ENCODE data around the gene RING1.
"Not testable (repeated sequence)": the region's sequence is repeated elsewhere in the genome, so short reads cannot be mapped to it uniquely, and the experiment has no call there.

The RING1 gene

DNA sequence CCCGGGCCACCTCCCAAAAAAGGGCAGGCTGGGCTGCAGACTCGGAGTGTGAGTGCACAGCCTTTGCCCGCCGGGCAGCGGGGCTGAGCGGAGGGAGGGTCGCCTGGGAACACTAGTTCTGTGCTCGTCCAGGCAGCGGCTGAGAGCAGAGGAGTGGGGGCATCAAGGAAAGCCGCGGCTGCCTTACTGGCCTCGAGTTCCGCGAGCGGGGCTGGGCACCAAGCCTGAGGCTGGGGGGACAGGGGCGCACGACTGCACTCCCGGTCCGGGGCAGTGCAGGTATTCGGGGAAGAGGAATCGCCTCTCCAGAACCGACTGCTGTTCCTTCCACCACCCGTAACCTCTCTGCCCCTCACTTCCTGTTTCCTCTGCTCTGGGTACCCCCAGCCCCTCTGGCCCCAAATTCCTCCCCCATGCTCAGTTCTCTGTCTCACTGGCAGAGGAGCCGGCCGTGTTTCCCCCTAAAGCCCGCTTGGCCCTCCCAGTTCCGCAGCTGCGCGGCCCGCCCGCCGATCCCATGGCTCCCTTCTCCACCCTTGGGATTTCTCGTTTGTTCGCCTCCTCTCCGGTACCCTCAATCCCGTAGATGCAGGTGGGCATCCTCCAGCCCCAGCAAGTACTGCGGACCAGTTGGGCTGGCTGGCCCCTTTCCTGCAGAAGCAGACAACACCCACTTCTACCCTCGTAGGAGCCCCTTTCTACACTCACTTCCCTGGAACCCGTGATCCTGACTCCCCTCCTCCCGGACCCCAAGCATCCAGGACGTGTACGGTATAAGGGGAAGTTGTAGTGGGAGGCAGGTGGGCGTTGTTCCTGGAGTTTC is 5.1 kb downstream of the RING1 start:
- H3K4me3 ChIP-seq: peak overlapping the region; percentile 65
- H3K4me2 ChIP-seq: peak overlapping the region; percentile 87
- peak overlapping the region; percentile 65 for H3K9ac ChIP-seq

GRCh38 chr6:33213989-33214335 is 5.7 kb downstream of the RING1 start:
- H3K27me3 ChIP-seq: peaks cover 43% of the 10 kb centered on the region
- no peak overlapping the region for H3K27ac ChIP-seq
- no peak for TF ChIP-seq Cebpa-rat (IDR thresholded peaks at IDR 0.05)
- H4K20me1 ChIP-seq: peaks cover 5% of the 10 kb centered on the region; the same call in 1 of the 2 replicates
- H3K9me3 ChIP-seq: no peaks in the 10 kb centered on the region
- H3K9ac ChIP-seq: peak overlapping the region; percentile 65; the same call in 1 of the 2 replicates
- H3K4me3 ChIP-seq: peak overlapping the region; percentile 65
- H3K36me3 ChIP-seq: peaks cover 28% of the 10 kb centered on the region; the same call in 1 of the 2 replicates
- peaks cover 31% of the 10 kb centered on the region for H3K4me1 ChIP-seq
- peak overlapping the region; percentile 87 for H3K4me2 ChIP-seq

More for the DNA sequence above, 5.1 kb downstream of the RING1 start:
- H3K27ac ChIP-seq: peak overlapping the region; percentile 12; the same call in 1 of the 2 replicates
- no peak for TF ChIP-seq Cebpa-rat (IDR thresholded peaks at IDR 0.05)
- H4K20me1 ChIP-seq: peaks cover 7% of the 10 kb centered on the region; the same call in 1 of the 2 replicates
- H3K9me3 ChIP-seq: no peaks in the 10 kb centered on the region
- peaks cover 43% of the 10 kb centered on the region for H3K27me3 ChIP-seq
- peaks cover 34% of the 10 kb centered on the region for H3K4me1 ChIP-seq
- peaks cover 28% of the 10 kb centered on the region; the same call in 1 of the 2 replicates for H3K36me3 ChIP-seq

GRCh38 chr6:33215271-33216116 is 7.2 kb downstream of the RING1 start:
- peaks cover 16% of the 10 kb centered on the region; the same call in 1 of the 2 replicates for H3K36me3 ChIP-seq
- H3K9me3 ChIP-seq: no peaks in the 10 kb centered on the region
- H4K20me1 ChIP-seq: no peaks in the 10 kb centered on the region
- H3K9ac ChIP-seq: no peak overlapping the region
- H3K27me3 ChIP-seq: peaks cover 43% of the 10 kb centered on the region
- no peak overlapping the region for H3K4me3 ChIP-seq
- no peak for TF ChIP-seq Cebpa-rat (IDR thresholded peaks at IDR 0.05)
- H3K4me1 ChIP-seq: peaks cover 23% of the 10 kb centered on the region
- H3K27ac ChIP-seq: no peak overlapping the region
- no peak overlapping the region for H3K4me2 ChIP-seq

- Histone ChIP-seq H3K9me3 (no peaks in the 10 kb centered on the region), H3K4me3 (no peak overlapping the region), H3K36me3 (peaks cover 13% of the 10 kb centered on the region; the same call in 1 of the 2 replicates), H3K4me2 (no peak overlapping the region), H3K27ac (no peak overlapping the region), H3K9ac (no peak overlapping the region), H3K4me1 (peaks cover 23% of the 10 kb centered on the region), H3K27me3 (peaks cover 43% of the 10 kb centered on the region), H4K20me1 (no peaks in the 10 kb centered on the region)
- TF ChIP-seq Cebpa-rat (IDR thresholded peaks at IDR 0.05): no peak
Measured at GRCh38 chr6:33216117-33216649, 7.9 kb downstream of the RING1 start.

DNA sequence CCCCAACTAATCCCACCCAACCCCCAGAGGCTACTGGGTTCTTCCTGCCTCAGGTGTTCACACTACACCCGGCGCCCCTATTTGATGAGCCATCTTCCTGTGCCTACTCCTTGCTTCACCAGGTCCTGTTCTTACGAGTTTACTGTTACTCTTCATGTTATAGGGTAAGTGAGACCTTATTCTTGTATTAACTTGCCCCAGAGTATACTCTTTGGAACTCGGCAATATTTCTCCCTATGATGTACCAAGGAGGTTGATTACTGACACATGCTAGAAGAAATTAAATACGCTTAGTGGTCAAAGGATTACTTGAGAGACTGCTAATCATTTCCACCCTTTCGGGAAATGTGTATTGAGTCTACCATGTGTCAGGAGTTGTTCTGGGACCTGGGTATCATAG is 8.9 kb downstream of the RING1 start:
- Histone ChIP-seq H3K4me1 (peaks cover 21% of the 10 kb centered on the region), H3K9ac (no peak overlapping the region), H3K4me2 (no peak overlapping the region), H3K9me3 (no peaks in the 10 kb centered on the region), H3K27ac (no peak overlapping the region), H4K20me1 (no peaks in the 10 kb centered on the region), H3K4me3 (no peak overlapping the region), H3K36me3 (0 out of 2 replicates have a peak, but pooled peaks cover 3% of the 10 kb centered on the region), H3K27me3 (peaks cover 35% of the 10 kb centered on the region)
- no peak for TF ChIP-seq Cebpa-rat (IDR thresholded peaks at IDR 0.05)

DNA sequence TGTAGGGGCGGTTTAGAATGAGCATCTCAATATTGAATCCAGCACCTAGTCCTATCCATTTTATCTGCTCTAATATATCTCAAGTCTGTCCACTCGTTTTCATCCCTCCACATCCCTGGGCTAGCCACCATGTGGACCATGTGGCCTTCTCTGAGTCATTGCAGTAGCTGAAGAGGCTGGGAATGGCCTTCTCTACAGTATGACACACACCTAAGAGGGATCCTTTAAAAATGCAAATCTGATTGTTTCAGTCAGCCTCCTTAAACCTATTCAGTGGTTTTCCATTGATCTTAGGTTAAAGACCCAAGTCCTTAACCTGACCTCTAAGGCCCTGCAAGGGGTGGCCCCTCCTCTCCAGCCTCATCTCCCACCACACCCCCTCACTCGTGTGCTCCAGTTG is 9.4 kb downstream of the RING1 start:
- no peak overlapping the region for H3K9ac ChIP-seq
- no peak overlapping the region for H3K4me3 ChIP-seq
- H3K4me1 ChIP-seq: peaks cover 16% of the 10 kb centered on the region
- H3K36me3 ChIP-seq: no peaks in the 10 kb centered on the region
- TF ChIP-seq Cebpa-rat (IDR thresholded peaks at IDR 0.05): no peak
- no peak overlapping the region for H3K27ac ChIP-seq
- H3K9me3 ChIP-seq: no peaks in the 10 kb centered on the region
- H3K27me3 ChIP-seq: peaks cover 30% of the 10 kb centered on the region
- H3K4me2 ChIP-seq: no peak overlapping the region
- no peaks in the 10 kb centered on the region for H4K20me1 ChIP-seq

GRCh38 chr6:33226503-33227120 is 18.3 kb downstream of the RING1 start:
- H4K20me1 ChIP-seq, H3K27ac ChIP-seq, H3K9ac ChIP-seq, H3K4me3 ChIP-seq, H3K9me3 ChIP-seq, H3K27me3 ChIP-seq, H3K4me1 ChIP-seq, H3K4me2 ChIP-seq, H3K36me3 ChIP-seq: not testable (repeated sequence)

DNA sequence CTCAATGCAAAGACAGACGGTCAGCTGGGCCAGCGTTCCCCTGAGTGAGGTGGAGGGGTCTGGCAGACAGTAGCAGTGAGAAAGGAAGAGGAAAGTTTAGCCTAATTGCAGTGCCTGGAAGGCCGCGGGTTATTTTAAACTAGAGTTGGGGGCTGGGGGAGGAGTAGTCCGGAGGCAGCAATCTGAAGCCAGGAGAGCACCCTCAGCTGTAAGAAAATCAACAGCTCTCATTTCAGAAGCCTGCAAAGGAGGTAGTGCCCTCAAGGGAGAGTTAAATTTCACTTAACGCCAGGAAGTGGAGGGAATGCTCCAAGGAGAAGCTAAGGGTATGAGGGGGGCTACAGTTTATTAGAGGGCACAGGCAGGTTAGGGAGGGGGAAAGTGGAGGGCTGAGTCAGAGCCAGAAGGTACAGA is 26.9 kb downstream of the RING1 start:
- Histone ChIP-seq H3K9ac (peak overlapping the region; percentile 34; the same call in 1 of the 2 replicates), H3K4me1 (peaks cover 28% of the 10 kb centered on the region), H3K9me3 (no peaks in the 10 kb centered on the region), H3K4me2 (peak overlapping the region; percentile 68), H4K20me1 (no peaks in the 10 kb centered on the region), H3K4me3 (no peak overlapping the region), H3K36me3 (no peaks in the 10 kb centered on the region), H3K27me3 (no peaks in the 10 kb centered on the region), H3K27ac (peak overlapping the region; percentile 40; the same call in 1 of the 2 replicates)
- TF ChIP-seq Cebpa-rat (IDR thresholded peaks at IDR 0.05): no peak

DNA sequence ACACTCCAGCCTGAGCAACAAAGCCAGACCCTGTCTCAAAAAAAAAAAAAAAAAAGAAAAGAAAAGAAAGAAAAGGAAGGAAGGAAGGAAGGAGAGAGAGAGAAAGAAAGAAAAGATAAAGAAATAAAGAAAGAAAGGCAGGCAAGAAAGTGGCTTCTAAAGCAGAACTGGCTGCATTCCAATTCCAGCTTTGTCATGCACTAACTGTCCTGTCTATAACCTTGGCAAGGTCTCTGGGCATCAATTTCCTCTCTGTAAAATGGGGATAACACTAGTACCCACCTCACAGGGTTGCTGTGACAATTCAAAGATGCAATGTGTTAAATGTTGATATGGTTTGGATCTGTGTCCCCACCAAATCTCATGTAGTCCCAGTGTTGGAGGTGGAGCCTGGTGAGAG is 28.0 kb downstream of the RING1 start:
- Histone ChIP-seq H3K4me1 (peaks cover 24% of the 10 kb centered on the region), H3K27ac (no peak overlapping the region), H3K27me3 (no peaks in the 10 kb centered on the region), H3K9ac (no peak overlapping the region), H3K4me2 (peak overlapping the region; percentile 68; the same call in 1 of the 2 replicates), H3K4me3 (no peak overlapping the region), H3K9me3 (no peaks in the 10 kb centered on the region), H4K20me1 (no peaks in the 10 kb centered on the region), H3K36me3 (no peaks in the 10 kb centered on the region)
- TF ChIP-seq Cebpa-rat (IDR thresholded peaks at IDR 0.05): no peak
